Activated T-helper 1 cell treated with anti-CD3 and anti-CD28 coated beads, Interleukin-12 subunit alpha, Interleukin-12 subunit beta, Interleukin-2, Interleukin-4 antibody, amounts not matched to agents 30 ng/mL and 10 ng/mL and 1 ng/mL, durations not matched to agents 14 hours and 24 hours and 36 hours (primary cell): Measurements from ENCODE around the gene CARD10. TPM values are rescaled to one million over a fixed set of nuclear protein-coding genes. Genes with fewer than 3 reads are reported as not detected.
"Not testable (repeated sequence)": the region's sequence is repeated elsewhere in the genome, so short reads cannot be mapped to it uniquely, and the experiment has no call there.

Experiments
- DNase-seq: peaks from one replicate; pipeline ENCODE4 v3.0.0; 2021; ENCODE audit warnings: low spot score
- H3K27ac Mint-ChIP-seq: one replicate; pipeline ENCODE4 v1.8.0; 2021; ENCODE audit warnings: mild to moderate bottlenecking, mixed read lengths
- H3K27me3 Mint-ChIP-seq: one replicate; pipeline ENCODE4 v1.8.0; 2022; ENCODE audit warnings: mild to moderate bottlenecking, moderate library complexity, mixed read lengths; ENCODE audit not compliant: insufficient read depth
- H3K36me3 Mint-ChIP-seq: one replicate; pipeline ENCODE4 v1.8.0; 2021; ENCODE audit warnings: low read depth, mixed read lengths
- H3K4me1 Mint-ChIP-seq: one replicate; pipeline ENCODE4 v1.8.0; 2021; ENCODE audit warnings: low read depth, mixed read lengths
- H3K4me3 Mint-ChIP-seq: one replicate; pipeline ENCODE4 v1.8.0; 2021; ENCODE audit warnings: mild to moderate bottlenecking, moderate library complexity, mixed read lengths
- H3K9me3 Mint-ChIP-seq: one replicate; pipeline ENCODE4 v1.8.0; 2021; ENCODE audit warnings: mixed read lengths
- intact Hi-C: fragments of 100-400 bp; cut with micrococcal nuclease; formaldehyde crosslinking; loops from one replicate; pipeline ENCODE4 v1.15.1; 2024
- total RNA-seq: library from RNA; stranded (reverse); gene quantifications from 2 replicates; pipeline ENCODE4 v1.2.3, GENCODE V29; 2022

CARD10 gene
- total RNA-seq, 1 donor from 2014 or later, result not detected

DNA sequence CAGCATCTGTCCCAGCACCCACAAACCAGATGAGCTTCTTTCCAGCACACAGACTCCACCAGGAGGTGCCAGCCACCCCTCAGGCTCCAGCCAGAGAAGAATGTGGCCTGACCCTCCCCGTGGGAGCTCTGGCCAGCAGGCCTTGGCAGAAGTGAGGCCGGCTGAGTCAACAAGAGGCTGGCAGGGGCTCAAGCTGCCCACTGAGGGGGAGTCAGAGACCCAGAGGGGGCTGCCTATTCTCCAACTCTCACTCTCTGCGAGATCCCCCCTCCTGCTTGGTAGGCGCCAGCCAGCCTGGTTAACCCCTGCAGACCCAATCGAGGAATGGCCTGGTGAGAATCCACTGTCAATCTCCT lies 30.5 kb upstream of the CARD10 start:
- Mint-ChIP-seq H3K27me3 (peaks cover 11% of the 10 kb centered on the region), H3K4me1 (peaks cover 11% of the 10 kb centered on the region), H3K4me3 (no peak overlapping the region), H3K36me3 (no peaks in the 10 kb centered on the region), H3K27ac (no peak overlapping the region), H3K9me3 (no peaks in the 10 kb centered on the region)
- intact Hi-C loops, result no loop called here
- DNase-seq, result no peak

DNA sequence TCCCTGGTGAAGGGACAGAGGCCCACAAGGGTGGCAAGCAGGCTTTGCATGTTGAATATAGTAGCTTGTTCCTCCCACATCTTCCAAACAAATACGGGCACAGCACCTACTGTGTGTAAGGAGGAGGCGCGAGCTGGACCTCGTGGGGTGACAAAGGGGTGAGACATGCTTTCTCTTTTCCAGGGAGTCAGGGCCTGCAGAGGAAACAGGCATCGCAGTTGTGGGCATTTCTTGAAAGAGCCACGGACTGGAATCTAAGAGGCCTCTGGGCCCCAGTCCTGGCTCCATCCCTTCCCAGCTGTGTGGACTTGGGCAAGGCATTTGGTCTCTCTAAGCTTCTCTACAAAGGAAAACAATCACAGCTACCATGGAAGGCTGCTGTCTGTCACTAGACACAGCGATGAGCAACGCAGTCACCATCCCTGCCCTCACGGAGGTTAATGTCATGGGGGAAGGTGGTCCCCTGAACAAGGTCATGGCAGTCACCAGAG lies 28.1 kb upstream of the CARD10 start:
- Mint-ChIP-seq H3K27me3 (peaks cover 7% of the 10 kb centered on the region), H3K9me3 (no peaks in the 10 kb centered on the region), H3K27ac (no peak overlapping the region), H3K4me3 (no peak overlapping the region), H3K4me1 (peaks cover 11% of the 10 kb centered on the region), H3K36me3 (no peaks in the 10 kb centered on the region)
- intact Hi-C loops, result no loop called here
- DNase-seq, result no peak

DNA sequence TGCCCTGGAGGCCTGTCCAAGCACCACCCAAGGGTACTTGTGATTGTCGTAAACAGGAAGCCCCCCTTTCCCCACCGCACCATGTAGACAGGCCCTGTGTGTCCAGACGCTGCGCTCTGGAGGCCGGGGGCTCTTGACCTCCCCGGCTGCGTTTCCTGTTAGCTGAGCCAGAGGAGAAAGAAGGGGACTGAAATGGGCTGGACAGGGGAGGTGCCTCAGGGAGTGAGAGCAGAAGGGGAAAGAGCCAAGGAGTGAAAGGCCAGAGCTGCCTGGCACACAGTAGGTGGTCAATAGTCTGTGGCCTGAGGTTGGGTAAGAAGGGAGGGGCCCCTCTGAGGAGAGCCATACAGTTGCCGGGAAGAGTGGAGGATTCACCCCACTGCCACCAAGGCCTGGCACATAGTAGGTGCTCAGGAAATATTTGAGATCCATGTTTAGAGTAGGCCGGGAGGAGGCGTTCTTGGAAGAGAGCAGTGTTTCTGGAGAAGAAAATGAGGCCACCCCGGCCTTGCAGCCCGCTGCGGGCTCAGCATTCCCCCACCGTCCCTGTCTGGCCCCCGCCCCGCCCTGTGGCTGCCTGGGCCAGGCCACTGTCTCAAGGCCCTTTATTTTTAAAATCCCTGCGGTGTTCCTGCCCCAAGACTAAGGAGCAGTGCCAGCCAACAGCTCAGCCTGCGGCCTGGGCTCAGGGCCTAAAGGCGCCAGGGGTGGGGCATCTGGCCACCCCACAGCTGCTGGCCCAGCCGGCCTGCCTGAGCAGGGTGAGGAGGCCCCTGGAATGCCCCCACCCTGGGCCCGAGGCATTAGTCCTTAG lies 27.4 kb upstream of the CARD10 start:
- Mint-ChIP-seq H3K4me3 (no peak overlapping the region), H3K9me3 (no peaks in the 10 kb centered on the region), H3K27ac (no peak overlapping the region), H3K4me1 (peaks cover 18% of the 10 kb centered on the region), H3K36me3 (peaks cover under 1% of the 10 kb centered on the region), H3K27me3 (peaks cover 7% of the 10 kb centered on the region)
- intact Hi-C loops, result no loop called here
- no peak for DNase-seq

DNA sequence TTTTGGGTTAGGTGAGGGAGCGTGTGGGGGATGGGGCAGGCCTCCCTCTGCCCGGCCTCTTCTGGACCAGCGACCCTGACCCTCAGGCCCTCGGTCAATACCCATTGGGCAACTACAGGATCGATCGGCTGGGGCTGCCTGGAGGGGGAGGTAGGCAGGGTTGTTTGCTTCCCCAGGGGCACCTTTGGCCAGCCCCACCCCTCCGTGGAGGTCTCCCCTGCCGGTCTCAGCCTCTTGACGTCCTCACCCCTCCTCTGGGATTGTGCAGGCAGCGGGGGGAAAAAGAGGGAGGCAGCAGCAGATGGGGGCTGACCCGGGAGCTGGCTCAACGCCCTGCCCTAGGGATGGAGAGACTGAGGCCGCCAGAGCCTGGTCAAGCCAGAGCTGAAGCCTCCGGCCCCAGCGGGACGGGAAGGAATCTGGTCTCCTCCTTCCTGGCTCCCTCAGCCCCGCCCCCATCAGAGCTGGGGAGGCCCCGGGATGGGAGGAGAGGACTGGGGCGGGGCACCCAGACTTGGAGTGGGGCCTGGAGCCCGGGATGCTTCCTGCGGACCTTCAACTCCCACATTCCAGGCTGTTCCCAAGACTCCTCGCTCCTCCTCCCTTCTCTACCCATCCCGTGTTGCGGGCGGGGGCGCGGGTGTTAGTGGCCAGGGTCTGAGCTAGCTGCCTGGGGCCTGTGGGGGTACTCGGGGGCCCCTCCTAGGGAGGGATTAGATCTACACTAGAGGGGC lies 26.7 kb upstream of the CARD10 start:
- DNase-seq, result no peak
- H3K4me1 Mint-ChIP-seq, result peaks cover 24% of the 10 kb centered on the region
- H3K36me3 Mint-ChIP-seq, result peaks cover 2% of the 10 kb centered on the region
- intact Hi-C loops, result loop anchor here (1.0 kb wide), 2 partner anchors 21 to 46 kb away; no protein-coding TSS in a partner anchor
- H3K27ac Mint-ChIP-seq, result no peak overlapping the region
- H3K4me3 Mint-ChIP-seq, result no peak overlapping the region
- H3K27me3 Mint-ChIP-seq, result peaks cover 8% of the 10 kb centered on the region
- H3K9me3 Mint-ChIP-seq, result no peaks in the 10 kb centered on the region

GRCh38 chr22:37544955-37545702 lies 25.9 kb upstream of the CARD10 start:
- DNase-seq, result peak; percentile 30
- H3K36me3 Mint-ChIP-seq, result peaks cover 3% of the 10 kb centered on the region
- peaks cover 32% of the 10 kb centered on the region for H3K4me1 Mint-ChIP-seq
- H3K9me3 Mint-ChIP-seq, result no peaks in the 10 kb centered on the region
- H3K4me3 Mint-ChIP-seq, result no peak overlapping the region
- peaks cover 11% of the 10 kb centered on the region for H3K27me3 Mint-ChIP-seq
- H3K27ac Mint-ChIP-seq, result peak overlapping the region; percentile 46
- intact Hi-C loops, result loop anchor here (1.0 kb wide), 2 partner anchors 22 to 47 kb away; no protein-coding TSS in a partner anchor

- H3K27me3 Mint-ChIP-seq, result peaks cover 17% of the 10 kb centered on the region
- intact Hi-C loops, result no loop called here
- H3K27ac Mint-ChIP-seq, result no peak overlapping the region
- H3K4me3 Mint-ChIP-seq, result no peak overlapping the region
- peaks cover 3% of the 10 kb centered on the region for H3K36me3 Mint-ChIP-seq
- no peak for DNase-seq
- peaks cover 43% of the 10 kb centered on the region for H3K4me1 Mint-ChIP-seq
- no peaks in the 10 kb centered on the region for H3K9me3 Mint-ChIP-seq
Measured at GRCh38 chr22:37542959-37543358, 23.7 kb upstream of the CARD10 start.

DNA sequence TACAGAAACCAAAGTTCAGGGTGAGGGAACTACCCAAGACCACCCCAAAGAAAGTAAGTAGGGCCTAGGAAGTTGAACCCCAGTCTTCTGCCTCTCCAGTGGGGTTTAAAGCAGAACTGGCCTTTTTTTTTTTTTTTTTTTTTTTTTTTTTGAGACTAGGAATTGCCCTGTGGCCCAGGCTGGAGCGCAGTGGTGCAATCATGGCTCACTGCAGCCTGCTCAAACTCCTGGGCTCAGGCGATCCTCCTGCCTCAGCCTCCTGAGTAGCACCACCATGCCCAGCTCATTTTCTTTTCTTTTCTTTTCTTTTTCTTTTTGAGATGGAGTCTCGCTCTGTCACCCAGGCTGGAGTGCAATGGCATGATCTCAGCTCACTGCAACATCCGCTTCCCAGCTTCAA lies 23.2 kb upstream of the CARD10 start:
- intact Hi-C loops, H3K36me3 Mint-ChIP-seq, H3K4me3 Mint-ChIP-seq, H3K9me3 Mint-ChIP-seq, DNase-seq: not testable (repeated sequence)
- Mint-ChIP-seq H3K4me1 (peaks cover 43% of the 10 kb centered on the region), H3K27me3 (peaks cover 17% of the 10 kb centered on the region), H3K27ac (peak overlapping the region; percentile 89)

- H3K27ac Mint-ChIP-seq, H3K36me3 Mint-ChIP-seq, H3K4me3 Mint-ChIP-seq, DNase-seq, H3K9me3 Mint-ChIP-seq: not testable (repeated sequence)
- H3K4me1 Mint-ChIP-seq, result peaks cover 32% of the 10 kb centered on the region
- peaks cover 16% of the 10 kb centered on the region for H3K27me3 Mint-ChIP-seq
- intact Hi-C loops, result loop anchor here (1.0 to 10.0 kb wide), 3 partner anchors 53 to 205 kb away; partner anchors contain the start of gene LGALS1
Measured at GRCh38 chr22:37539790-37540189, 20.6 kb upstream of the CARD10 start.

GRCh38 chr22:37538590-37539357 lies 19.6 kb upstream of the CARD10 start:
- Mint-ChIP-seq H3K4me3 (peak overlapping the region; percentile 41), H3K27ac (peak overlapping the region; percentile 50), H3K9me3 (no peaks in the 10 kb centered on the region), H3K27me3 (peaks cover 13% of the 10 kb centered on the region), H3K36me3 (peaks cover 3% of the 10 kb centered on the region), H3K4me1 (peaks cover 40% of the 10 kb centered on the region)
- intact Hi-C loops, result loop anchor here (1.0 to 10.0 kb wide), 6 partner anchors 23 to 206 kb away; partner anchors contain the start of genes GGA1 and LGALS1
- peak; percentile 83 for DNase-seq

GRCh38 chr22:37535159-37535558 lies 15.9 kb upstream of the CARD10 start:
- H3K36me3 Mint-ChIP-seq, result no peaks in the 10 kb centered on the region
- H3K27ac Mint-ChIP-seq, result no peak overlapping the region
- intact Hi-C loops, result loop anchor here (5.0 to 10.0 kb wide), 2 partner anchors 142 to 210 kb away; partner anchors contain the start of gene LGALS1
- no peaks in the 10 kb centered on the region for H3K9me3 Mint-ChIP-seq
- DNase-seq, result no peak
- H3K4me3 Mint-ChIP-seq, result no peak overlapping the region
- peaks cover 7% of the 10 kb centered on the region for H3K27me3 Mint-ChIP-seq
- peaks cover 27% of the 10 kb centered on the region for H3K4me1 Mint-ChIP-seq

- no peaks in the 10 kb centered on the region for H3K36me3 Mint-ChIP-seq
Measured at GRCh38 chr22:37534445-37534844, 15.2 kb upstream of the CARD10 start.

DNA sequence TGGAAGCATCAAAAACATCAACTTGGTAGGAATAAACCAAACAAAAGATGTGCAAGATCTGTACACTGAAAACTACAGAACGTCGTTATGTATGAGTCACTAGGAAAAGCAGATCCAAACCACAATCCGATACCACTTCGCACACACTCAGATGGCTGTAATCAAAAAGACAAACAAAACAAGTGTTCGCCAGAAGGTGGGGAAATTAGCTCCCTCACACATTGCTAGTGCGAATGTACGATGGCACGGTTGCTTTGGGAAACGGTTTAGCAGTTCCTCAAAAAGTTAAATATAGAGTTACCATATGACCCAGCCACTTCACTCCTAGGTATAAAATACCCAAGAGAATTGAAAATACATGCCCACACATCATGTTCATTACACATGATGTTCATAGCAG lies 14.8 kb upstream of the CARD10 start:
- Mint-ChIP-seq H3K27me3 (peaks cover 3% of the 10 kb centered on the region), H3K4me1 (peaks cover 22% of the 10 kb centered on the region), H3K9me3 (no peaks in the 10 kb centered on the region), H3K36me3 (no peaks in the 10 kb centered on the region), H3K27ac (peak overlapping the region; percentile 0), H3K4me3 (no peak overlapping the region)
- no peak for DNase-seq
- intact Hi-C loops, result loop anchor here (1.0 to 10.0 kb wide), 2 partner anchors 33 to 211 kb away; no protein-coding TSS in a partner anchor

More at GRCh38 chr22:37534445-37534844, 15.2 kb upstream of the CARD10 start:
- Mint-ChIP-seq H3K4me3 (no peak overlapping the region), H3K27ac (peak overlapping the region; percentile 0), H3K4me1 (peaks cover 25% of the 10 kb centered on the region), H3K9me3 (no peaks in the 10 kb centered on the region), H3K27me3 (peaks cover 3% of the 10 kb centered on the region)
- intact Hi-C loops, result loop anchor here (1.0 to 10.0 kb wide), 2 partner anchors 33 to 210 kb away; no protein-coding TSS in a partner anchor
- DNase-seq, result no peak
